T-helper 1 cell treated with Interleukin-12 subunit alpha and Interleukin-12 subunit beta and Interleukin-4 antibody, amounts not matched to agents 30 μg/mL and 1 μg/mL, for 36 hours (primary cell): ENCODE results near the gene MEGF6.

Source experiments
- H3K27ac Mint-ChIP-seq: one replicate; pipeline ENCODE4 v1.8.0; 2021; ENCODE audit warnings: mild to moderate bottlenecking, mixed read lengths
- H3K27me3 Mint-ChIP-seq: one replicate; pipeline ENCODE4 v1.8.0; 2021; ENCODE audit warnings: low read depth, mixed read lengths
- H3K36me3 Mint-ChIP-seq: one replicate; pipeline ENCODE4 v1.8.0; 2021; ENCODE audit warnings: low read depth, mixed read lengths
- H3K4me1 Mint-ChIP-seq: one replicate; pipeline ENCODE4 v1.8.0; 2021; ENCODE audit warnings: low read depth, mixed read lengths
- H3K4me3 Mint-ChIP-seq: one replicate; pipeline ENCODE4 v1.8.0; 2021; ENCODE audit warnings: mild to moderate bottlenecking, moderate library complexity, mixed read lengths
- H3K9me3 Mint-ChIP-seq: one replicate; pipeline ENCODE4 v1.8.0; 2021; ENCODE audit warnings: mixed read lengths

The MEGF6 gene

DNA sequence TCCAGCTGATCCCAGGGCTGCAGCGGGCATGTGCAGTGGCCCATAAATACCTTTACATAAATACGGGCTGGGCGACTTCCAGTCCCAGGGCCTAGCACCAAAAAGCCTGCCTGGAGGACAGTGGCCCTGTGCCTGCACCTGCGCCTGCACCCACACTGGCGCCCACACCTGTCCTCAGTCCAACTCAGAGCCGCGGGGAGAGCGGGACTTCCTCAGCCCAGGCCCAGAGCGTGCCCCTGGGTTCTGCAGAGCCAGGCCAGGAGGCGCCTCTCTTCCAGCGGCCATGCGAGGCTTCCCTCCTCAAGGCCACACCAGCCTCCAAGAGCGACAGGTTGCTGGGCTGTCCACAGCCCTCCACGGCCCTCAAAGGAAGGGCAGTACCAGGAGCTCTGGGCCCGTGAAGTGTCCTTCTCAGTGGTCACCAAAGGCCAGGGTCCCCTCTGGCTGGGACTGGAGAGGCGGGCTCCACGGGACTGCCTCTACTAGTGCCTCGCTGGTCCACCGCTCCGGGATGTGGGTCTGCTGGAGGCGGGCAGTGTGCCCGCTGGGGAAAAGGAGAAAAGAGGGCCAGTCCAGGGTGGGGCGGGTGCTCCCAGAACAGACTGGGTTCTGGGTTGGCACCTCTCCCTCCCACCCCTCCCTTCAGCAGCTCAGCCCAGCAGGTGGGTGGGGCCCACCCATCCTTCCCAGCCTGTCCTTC lies 121.1 kb downstream of the MEGF6 start:
- Mint-ChIP-seq H3K4me3 (no peak overlapping the region), H3K27ac (no peak overlapping the region), H3K36me3 (no peaks in the 10 kb centered on the region), H3K4me1 (peaks cover 2% of the 10 kb centered on the region), H3K9me3 (peaks cover 5% of the 10 kb centered on the region), H3K27me3 (no peaks in the 10 kb centered on the region)

DNA sequence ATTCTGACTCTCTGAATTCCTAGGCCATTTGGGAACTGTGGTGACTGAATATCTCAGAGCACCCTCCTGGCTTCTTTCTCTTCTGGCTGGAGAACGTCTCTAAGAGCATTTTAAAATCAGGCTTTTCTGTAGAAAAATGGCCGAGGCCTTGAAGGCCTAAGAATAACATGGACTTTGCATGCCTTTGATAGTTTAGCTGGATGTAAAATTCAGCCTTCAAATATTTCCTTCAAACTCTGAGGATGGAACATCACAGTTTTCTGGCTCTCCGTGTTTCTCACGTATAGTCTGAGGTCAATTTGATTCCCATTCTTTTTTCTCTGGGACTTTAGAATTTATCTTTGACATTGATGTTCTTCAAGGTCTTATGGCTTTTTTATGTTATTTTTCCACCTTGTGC lies 122.9 kb downstream of the MEGF6 start:
- Mint-ChIP-seq H3K9me3 (peaks cover 5% of the 10 kb centered on the region), H3K36me3 (no peaks in the 10 kb centered on the region), H3K27ac (no peak overlapping the region), H3K4me3 (no peak overlapping the region), H3K27me3 (no peaks in the 10 kb centered on the region), H3K4me1 (peaks cover 2% of the 10 kb centered on the region)

DNA sequence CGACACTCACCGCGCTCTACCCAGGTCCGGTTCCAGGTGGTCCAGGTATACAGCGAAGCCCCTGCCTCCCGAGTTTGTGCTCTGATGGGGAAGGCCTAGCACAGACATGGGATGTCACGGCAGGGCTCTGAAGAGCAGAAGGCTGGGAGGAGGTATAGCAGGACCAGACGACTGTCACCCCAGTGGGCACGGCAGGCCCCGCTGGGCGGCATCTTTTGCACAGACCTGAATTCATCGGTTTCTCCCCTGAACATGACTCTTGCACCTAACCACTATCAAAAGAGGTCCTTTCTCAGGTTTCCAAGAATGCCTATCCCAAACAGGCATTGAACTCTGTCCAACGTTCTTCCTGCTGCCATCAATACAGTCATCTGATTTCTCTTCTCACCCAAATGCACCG lies 126.3 kb downstream of the MEGF6 start:
- no peaks in the 10 kb centered on the region for H3K4me1 Mint-ChIP-seq
- H3K36me3 Mint-ChIP-seq, result no peaks in the 10 kb centered on the region
- H3K27me3 Mint-ChIP-seq, result no peaks in the 10 kb centered on the region
- peaks cover 5% of the 10 kb centered on the region for H3K9me3 Mint-ChIP-seq
- no peak overlapping the region for H3K4me3 Mint-ChIP-seq
- H3K27ac Mint-ChIP-seq, result no peak overlapping the region

DNA sequence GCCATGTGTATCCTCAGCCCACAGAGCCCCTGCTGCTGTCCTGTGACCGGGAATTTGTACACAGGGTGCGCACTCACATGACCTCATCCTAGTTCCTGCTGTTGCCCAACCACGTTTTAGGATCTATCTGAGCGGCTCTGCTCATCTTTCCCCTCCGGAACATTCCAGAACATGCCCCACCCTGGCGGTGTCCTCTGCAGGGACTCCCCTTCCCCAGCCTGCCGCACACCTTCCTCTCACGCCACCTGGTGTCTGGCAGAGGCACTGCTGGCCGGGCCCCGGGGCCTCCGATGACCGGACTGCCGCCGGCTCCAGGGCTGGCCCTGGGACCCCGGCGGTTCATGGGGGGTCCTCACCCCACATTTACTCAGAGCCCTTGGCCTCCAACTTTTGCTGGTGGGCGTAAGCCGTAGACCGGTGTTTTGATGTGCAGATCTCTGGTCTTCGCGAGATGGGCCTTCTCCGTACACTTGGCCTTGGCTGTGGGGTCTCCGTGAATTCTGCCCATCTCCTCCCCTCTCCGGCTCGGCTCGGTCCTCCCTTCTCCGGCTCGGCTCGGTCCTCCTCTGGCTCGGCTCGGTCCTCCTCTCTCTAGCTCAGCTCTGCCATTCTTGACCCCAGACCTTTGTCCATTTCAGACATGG lies 127.4 kb downstream of the MEGF6 start:
- Mint-ChIP-seq H3K4me3 (no peak overlapping the region), H3K4me1 (no peaks in the 10 kb centered on the region), H3K27me3 (no peaks in the 10 kb centered on the region), H3K36me3 (no peaks in the 10 kb centered on the region), H3K27ac (no peak overlapping the region), H3K9me3 (peaks cover 4% of the 10 kb centered on the region)

DNA sequence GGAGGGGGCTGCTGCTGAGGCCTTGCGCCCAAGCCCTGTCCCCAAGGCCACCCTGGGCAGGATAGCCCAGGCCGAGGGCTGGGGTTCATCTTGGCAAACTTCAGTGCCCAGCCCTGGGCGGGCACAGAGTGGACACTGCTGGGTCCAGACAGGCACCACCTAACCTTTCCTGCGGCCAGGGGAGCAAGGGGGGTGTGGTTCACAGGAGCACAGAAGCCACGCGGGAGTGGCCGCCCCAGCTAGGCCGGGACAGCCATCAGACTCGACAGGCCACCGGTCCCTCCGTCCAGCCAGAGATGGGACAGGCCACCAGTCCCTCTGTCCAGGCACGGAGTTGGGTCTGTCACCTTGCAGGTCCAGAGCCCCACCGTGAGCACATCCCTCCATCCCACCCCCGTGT lies 127.9 kb downstream of the MEGF6 start:
- Mint-ChIP-seq H3K27ac (no peak overlapping the region), H3K4me1 (no peaks in the 10 kb centered on the region)

DNA sequence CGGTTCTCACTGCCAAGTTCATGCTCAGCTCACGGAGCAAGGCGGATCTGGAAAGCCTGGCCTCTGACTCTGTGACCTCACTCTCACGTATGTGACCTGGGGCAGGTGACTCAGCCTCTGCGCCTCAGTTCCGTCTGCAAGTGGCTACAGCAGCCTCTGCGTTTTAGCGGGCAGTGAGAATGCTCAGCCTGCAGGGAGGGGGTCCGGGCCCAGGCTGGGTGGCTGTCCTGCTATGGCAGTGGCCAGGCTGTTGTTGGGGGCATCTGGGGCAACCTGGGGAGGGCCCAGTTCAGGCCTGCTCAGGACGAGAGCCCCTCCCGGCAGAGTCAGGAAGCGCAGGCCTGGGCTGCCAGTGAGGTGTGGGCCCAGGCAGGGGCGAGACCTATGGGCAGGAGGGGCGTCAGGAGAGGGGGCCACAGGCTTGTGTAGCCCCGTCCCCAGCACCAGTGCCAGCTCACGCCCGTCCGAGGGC lies 128.9 kb downstream of the MEGF6 start:
- H3K4me3 Mint-ChIP-seq, result no peak overlapping the region
- H3K36me3 Mint-ChIP-seq, result no peaks in the 10 kb centered on the region

More for the DNA sequence above, 127.9 kb downstream of the MEGF6 start:
- Mint-ChIP-seq H3K9me3 (no peaks in the 10 kb centered on the region), H3K4me3 (no peak overlapping the region), H3K36me3 (no peaks in the 10 kb centered on the region), H3K27me3 (no peaks in the 10 kb centered on the region)

DNA sequence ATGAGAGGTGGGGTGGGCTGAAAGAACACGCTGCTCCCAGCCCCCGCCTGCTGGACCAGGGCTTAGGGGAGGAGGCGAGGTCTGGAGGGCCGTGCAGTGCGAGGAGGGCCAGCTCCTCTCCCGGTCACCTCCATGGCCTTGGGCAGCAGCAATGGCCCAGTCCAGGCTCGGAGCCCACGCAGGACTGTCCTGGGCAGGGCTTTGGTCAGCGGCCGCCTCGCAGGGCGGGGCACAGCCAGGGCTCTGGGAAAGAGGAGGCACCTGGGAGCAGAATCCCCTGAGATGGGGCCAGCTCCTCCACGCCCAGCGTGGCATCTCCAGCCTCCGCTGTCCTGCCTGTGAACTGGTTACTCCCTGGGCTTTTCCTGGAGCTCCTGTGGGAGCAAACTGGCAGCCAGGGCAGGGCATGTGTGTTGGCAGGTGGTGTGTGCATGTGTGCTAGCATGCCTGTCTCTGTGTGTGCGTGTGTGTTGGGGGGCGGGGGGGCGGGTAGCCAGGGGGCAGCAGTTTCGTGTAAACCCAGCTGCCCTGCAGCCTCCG lies 129.4 kb downstream of the MEGF6 start:
- Mint-ChIP-seq H3K4me3 (no peak overlapping the region), H3K4me1 (no peaks in the 10 kb centered on the region), H3K27me3 (no peaks in the 10 kb centered on the region), H3K36me3 (no peaks in the 10 kb centered on the region), H3K27ac (no peak overlapping the region), H3K9me3 (no peaks in the 10 kb centered on the region)

More for the DNA sequence above, 128.9 kb downstream of the MEGF6 start:
- Mint-ChIP-seq H3K27me3 (no peaks in the 10 kb centered on the region), H3K4me1 (no peaks in the 10 kb centered on the region), H3K9me3 (no peaks in the 10 kb centered on the region), H3K27ac (no peak overlapping the region)

DNA sequence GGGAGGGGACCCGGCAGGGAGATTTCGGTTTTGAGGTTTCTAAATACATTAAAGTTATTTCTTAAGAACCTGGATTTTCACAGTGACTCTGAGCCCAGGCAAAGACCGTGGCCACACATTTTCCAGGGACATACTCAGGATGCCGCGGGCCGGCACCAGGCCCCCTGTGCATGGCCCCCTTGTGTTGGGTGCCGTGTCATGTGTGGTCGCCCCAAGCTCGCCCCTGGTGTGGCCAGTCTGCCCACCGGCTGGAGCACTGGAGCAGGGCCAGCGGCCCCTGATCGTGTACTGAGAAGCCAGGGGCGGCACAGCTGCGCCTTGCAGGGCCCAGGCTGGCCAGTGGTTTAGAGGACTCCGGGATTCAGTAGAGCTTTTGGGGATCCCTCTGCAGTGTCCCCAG lies 130.3 kb downstream of the MEGF6 start:
- Mint-ChIP-seq H3K27ac (no peak overlapping the region), H3K4me3 (no peak overlapping the region), H3K27me3 (no peaks in the 10 kb centered on the region), H3K9me3 (no peaks in the 10 kb centered on the region), H3K36me3 (no peaks in the 10 kb centered on the region), H3K4me1 (no peaks in the 10 kb centered on the region)

DNA sequence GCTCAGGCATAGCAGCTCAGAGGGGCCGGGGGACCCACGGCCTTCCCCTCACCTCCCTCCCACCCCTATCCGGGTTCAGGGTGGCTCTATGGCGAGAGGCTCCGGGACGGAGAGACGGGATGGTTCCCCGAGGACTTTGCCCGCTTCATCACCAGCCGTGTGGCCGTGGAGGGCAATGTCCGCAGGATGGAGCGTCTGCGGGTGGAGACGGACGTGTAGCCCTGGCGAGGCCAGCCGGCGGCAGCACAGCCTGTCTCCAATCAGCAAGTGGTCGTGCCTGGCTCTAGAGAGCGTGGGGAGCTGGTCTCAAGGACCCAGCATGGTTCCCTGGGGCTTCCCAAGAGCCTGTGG lies 131.0 kb downstream of the MEGF6 start:
- no peaks in the 10 kb centered on the region for H3K9me3 Mint-ChIP-seq
- no peak overlapping the region for H3K4me3 Mint-ChIP-seq
- H3K4me1 Mint-ChIP-seq, result no peaks in the 10 kb centered on the region
- H3K36me3 Mint-ChIP-seq, result no peaks in the 10 kb centered on the region
- H3K27ac Mint-ChIP-seq, result no peak overlapping the region
- no peaks in the 10 kb centered on the region for H3K27me3 Mint-ChIP-seq

DNA sequence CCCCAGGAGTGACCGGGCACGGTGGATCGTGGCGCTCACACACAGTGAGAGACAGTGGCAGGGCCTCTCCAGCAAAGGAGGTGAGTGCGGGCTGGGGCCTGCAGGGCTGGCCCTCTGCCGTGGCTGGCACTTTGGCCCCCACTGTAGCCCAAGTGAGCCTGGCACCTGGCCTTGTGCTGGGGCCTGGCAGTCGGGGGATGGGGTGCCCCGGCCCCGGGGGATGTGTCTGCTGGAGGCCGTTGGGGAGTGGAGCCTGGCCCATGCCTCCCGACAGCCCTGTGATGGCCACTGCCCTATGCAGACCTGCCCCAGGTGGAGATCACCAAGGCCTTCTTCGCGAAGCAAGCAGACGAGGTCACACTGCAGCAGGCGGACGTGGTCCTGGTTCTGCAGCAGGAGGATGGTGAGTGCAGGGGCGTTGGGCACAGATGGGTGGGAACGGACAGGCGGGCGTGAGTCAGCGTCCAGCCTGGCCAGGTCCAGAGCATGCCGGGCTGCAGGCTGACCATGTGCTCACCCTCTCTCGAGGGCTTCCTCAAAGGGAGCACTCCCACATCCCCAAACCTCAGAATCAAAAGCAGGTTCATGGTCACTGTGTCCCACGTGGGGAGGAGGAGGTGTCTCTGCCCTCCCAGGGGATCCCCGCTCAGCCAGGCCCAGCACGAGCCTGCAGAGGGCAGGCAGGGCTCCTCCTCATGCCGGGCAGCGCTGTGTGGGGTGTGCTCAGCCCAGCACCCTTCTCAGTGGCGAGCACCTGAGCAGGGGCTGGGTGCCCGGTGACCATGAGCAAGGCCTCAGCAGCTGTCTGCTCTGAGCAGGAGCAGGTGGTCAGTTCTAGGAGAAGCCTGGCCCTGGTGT lies 131.6 kb downstream of the MEGF6 start:
- H3K4me3 Mint-ChIP-seq, result no peak overlapping the region
- no peaks in the 10 kb centered on the region for H3K36me3 Mint-ChIP-seq

DNA sequence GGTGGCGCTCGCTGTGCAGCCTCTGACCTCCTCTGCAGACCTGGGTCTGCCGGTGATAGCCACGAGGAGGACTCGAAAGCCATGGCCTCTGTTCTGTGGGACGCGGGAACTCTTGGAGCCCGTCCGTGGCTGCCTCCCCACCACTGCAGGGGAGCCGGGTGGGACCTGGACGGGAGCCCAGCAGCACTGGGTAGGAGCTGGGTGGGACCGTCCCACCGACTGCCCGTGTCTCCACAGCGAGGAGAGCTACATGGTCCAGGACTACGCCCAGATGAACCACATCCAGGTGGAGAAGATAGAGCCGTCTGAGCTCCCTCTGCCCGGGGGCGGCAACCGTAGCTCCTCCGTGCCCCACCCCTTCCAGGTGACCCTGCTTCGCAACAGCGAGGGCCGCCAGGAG lies 133.1 kb downstream of the MEGF6 start:
- no peaks in the 10 kb centered on the region for H3K36me3 Mint-ChIP-seq
- H3K27ac Mint-ChIP-seq, result no peak overlapping the region
- no peaks in the 10 kb centered on the region for H3K4me1 Mint-ChIP-seq
- H3K27me3 Mint-ChIP-seq, result no peaks in the 10 kb centered on the region
- no peaks in the 10 kb centered on the region for H3K9me3 Mint-ChIP-seq
- no peak overlapping the region for H3K4me3 Mint-ChIP-seq

More for the DNA sequence above, 131.6 kb downstream of the MEGF6 start:
- Mint-ChIP-seq H3K27me3 (no peaks in the 10 kb centered on the region), H3K27ac (no peak overlapping the region), H3K4me1 (no peaks in the 10 kb centered on the region), H3K9me3 (no peaks in the 10 kb centered on the region)

DNA sequence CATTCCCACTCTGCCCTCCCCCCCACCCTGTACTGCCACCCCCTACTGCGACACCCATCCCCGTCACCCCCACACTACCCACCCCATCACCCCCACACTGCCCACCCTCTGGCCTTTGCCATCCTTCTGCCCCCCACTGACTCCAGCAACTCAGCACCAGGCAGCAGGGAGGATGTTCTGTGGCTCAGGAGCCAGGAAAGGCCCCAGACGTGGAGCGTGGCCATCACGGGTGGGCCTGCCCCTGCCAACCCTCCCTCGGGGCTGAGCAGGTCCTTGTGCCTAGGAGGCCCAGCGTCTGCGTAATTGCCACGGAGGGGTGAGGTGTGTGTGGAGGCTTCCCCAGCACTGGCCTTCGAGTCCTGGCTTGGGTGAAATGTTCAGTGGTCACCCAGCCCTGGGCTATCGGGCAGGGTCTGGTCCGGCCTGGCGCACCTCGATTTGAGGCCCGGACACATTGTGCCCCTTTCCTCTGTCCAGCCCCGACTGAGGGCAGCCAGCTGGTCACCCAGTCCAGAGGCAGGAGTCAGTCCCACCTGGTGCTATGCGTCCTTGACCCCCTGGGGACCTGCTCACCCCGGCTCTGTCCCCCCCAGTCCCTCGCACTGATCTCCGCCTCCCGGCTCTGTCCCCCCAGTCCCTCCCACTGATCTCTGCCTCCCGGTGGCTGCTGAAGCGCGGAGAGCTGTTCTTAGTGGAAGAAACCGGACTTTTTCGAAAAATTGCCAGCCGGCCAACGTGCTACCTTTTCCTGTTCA lies 133.9 kb downstream of the MEGF6 start:
- Mint-ChIP-seq H3K27me3 (no peaks in the 10 kb centered on the region), H3K4me1 (no peaks in the 10 kb centered on the region), H3K9me3 (no peaks in the 10 kb centered on the region), H3K27ac (no peak overlapping the region), H3K4me3 (no peak overlapping the region), H3K36me3 (no peaks in the 10 kb centered on the region)

DNA sequence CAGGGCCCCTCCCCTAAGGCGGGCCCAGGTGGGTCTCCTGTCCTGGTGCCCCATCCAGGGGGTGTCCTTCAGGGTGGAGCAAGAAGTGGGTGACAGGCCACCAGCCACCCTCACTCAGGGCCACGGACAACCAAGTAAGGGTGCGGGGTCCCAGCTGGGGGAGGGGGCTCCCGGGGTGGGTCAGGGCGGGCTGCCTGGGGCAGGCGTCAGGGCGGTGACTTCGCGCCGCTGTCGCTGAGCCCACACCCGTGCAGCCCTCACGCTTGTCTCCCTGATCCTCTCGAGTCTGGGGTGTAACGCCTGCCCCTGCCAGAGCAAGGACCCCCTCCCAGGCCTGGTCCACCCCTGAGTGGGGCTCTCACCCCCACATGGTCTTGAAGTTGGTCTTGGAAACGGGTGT lies 134.6 kb downstream of the MEGF6 start:
- Mint-ChIP-seq H3K4me1 (no peaks in the 10 kb centered on the region), H3K4me3 (no peak overlapping the region), H3K9me3 (no peaks in the 10 kb centered on the region), H3K27ac (no peak overlapping the region), H3K27me3 (no peaks in the 10 kb centered on the region), H3K36me3 (no peaks in the 10 kb centered on the region)
